GM19395 (cell line): ENCODE results near the gene FABP6.

ENCODE experiments used
- ATAC-seq: cut with Tn5 transposase; IDR thresholded peaks from one replicate; pipeline ENCODE4 v1.9.1; 2021; ENCODE audit warnings: mild to moderate bottlenecking, moderate library complexity; ENCODE audit not compliant: unreplicated experiment

FABP6 gene

GRCh38 chr5:160287378-160288051 lies 58.2 kb downstream of the FABP6 start:
- ATAC-seq: no peak
